Activated naive CD4-positive, alpha-beta T cell treated with anti-CD3 and anti-CD28 coated beads, Interleukin-2, amount 50 U/mL, for 24 hours (primary cell): ENCODE measurements around the gene TMEM184B.

Source experiments
- H3K27ac Mint-ChIP-seq: one replicate; pipeline ENCODE4 v1.8.0; 2021; ENCODE audit warnings: mild to moderate bottlenecking, mixed read lengths
- H3K27me3 Mint-ChIP-seq: one replicate; pipeline ENCODE4 v1.8.0; 2021; ENCODE audit warnings: mixed read lengths
- H3K36me3 Mint-ChIP-seq: one replicate; pipeline ENCODE4 v1.8.0; 2021; ENCODE audit warnings: mixed read lengths
- H3K4me1 Mint-ChIP-seq: one replicate; pipeline ENCODE4 v1.8.0; 2021; ENCODE audit warnings: mixed read lengths
- H3K4me3 Mint-ChIP-seq: one replicate; pipeline ENCODE4 v1.8.0; 2021; ENCODE audit warnings: mild to moderate bottlenecking, mixed read lengths
- H3K9me3 Mint-ChIP-seq: one replicate; pipeline ENCODE4 v1.8.0; 2021; ENCODE audit warnings: mixed read lengths

TMEM184B gene

GRCh38 chr22:38311323-38311620 is 38.5 kb upstream of the TMEM184B start:
- Mint-ChIP-seq H3K27me3 (no peaks in the 10 kb centered on the region), H3K4me3 (no peak overlapping the region), H3K27ac (peak overlapping the region; percentile 62), H3K9me3 (no peaks in the 10 kb centered on the region), H3K4me1 (peaks cover 60% of the 10 kb centered on the region), H3K36me3 (no peaks in the 10 kb centered on the region)

GRCh38 chr22:38310518-38311322 is 37.9 kb upstream of the TMEM184B start:
- peaks cover 65% of the 10 kb centered on the region for H3K4me1 Mint-ChIP-seq
- H3K36me3 Mint-ChIP-seq, result no peaks in the 10 kb centered on the region
- no peak overlapping the region for H3K4me3 Mint-ChIP-seq
- H3K27ac Mint-ChIP-seq, result peak overlapping the region; percentile 84
- no peaks in the 10 kb centered on the region for H3K9me3 Mint-ChIP-seq
- H3K27me3 Mint-ChIP-seq, result no peaks in the 10 kb centered on the region

GRCh38 chr22:38309614-38310517 is 37.1 kb upstream of the TMEM184B start:
- H3K36me3 Mint-ChIP-seq, result peaks cover 2% of the 10 kb centered on the region
- H3K27me3 Mint-ChIP-seq, result no peaks in the 10 kb centered on the region
- H3K9me3 Mint-ChIP-seq, result no peaks in the 10 kb centered on the region
- peaks cover 63% of the 10 kb centered on the region for H3K4me1 Mint-ChIP-seq
- no peak overlapping the region for H3K27ac Mint-ChIP-seq
- H3K4me3 Mint-ChIP-seq, result no peak overlapping the region

- H3K36me3 Mint-ChIP-seq, result peaks cover 2% of the 10 kb centered on the region
Observed at GRCh38 chr22:38308791-38309498, 36.1 kb upstream of the TMEM184B start.

GRCh38 chr22:38305471-38306448 is 33.0 kb upstream of the TMEM184B start:
- Mint-ChIP-seq H3K36me3 (peaks cover 4% of the 10 kb centered on the region), H3K27me3 (no peaks in the 10 kb centered on the region), H3K4me1 (peaks cover 37% of the 10 kb centered on the region), H3K4me3 (peak overlapping the region; percentile 64), H3K27ac (peak overlapping the region; percentile 74), H3K9me3 (no peaks in the 10 kb centered on the region)

More at GRCh38 chr22:38308791-38309498, 36.1 kb upstream of the TMEM184B start:
- Mint-ChIP-seq H3K27me3 (no peaks in the 10 kb centered on the region), H3K27ac (no peak overlapping the region), H3K4me1 (peaks cover 59% of the 10 kb centered on the region), H3K9me3 (no peaks in the 10 kb centered on the region), H3K4me3 (no peak overlapping the region)

- H3K4me3 Mint-ChIP-seq, result no peak overlapping the region
- no peaks in the 10 kb centered on the region for H3K27me3 Mint-ChIP-seq
- H3K9me3 Mint-ChIP-seq, result no peaks in the 10 kb centered on the region
- no peak overlapping the region for H3K27ac Mint-ChIP-seq
- peaks cover 4% of the 10 kb centered on the region for H3K36me3 Mint-ChIP-seq
- peaks cover 35% of the 10 kb centered on the region for H3K4me1 Mint-ChIP-seq
Observed at GRCh38 chr22:38304526-38304925, 31.7 kb upstream of the TMEM184B start.

GRCh38 chr22:38303974-38304373 is 31.2 kb upstream of the TMEM184B start:
- H3K27ac Mint-ChIP-seq, result no peak overlapping the region

GRCh38 chr22:38302906-38303305 is 30.1 kb upstream of the TMEM184B start:
- H3K27ac Mint-ChIP-seq, result no peak overlapping the region
- H3K36me3 Mint-ChIP-seq, result peaks cover 4% of the 10 kb centered on the region
- H3K4me1 Mint-ChIP-seq, result peaks cover 28% of the 10 kb centered on the region
- no peak overlapping the region for H3K4me3 Mint-ChIP-seq
- H3K9me3 Mint-ChIP-seq, result no peaks in the 10 kb centered on the region
- H3K27me3 Mint-ChIP-seq, result no peaks in the 10 kb centered on the region

More at GRCh38 chr22:38303974-38304373, 31.2 kb upstream of the TMEM184B start:
- H3K36me3 Mint-ChIP-seq, result peaks cover 4% of the 10 kb centered on the region
- no peaks in the 10 kb centered on the region for H3K9me3 Mint-ChIP-seq
- H3K27me3 Mint-ChIP-seq, result no peaks in the 10 kb centered on the region
- peaks cover 35% of the 10 kb centered on the region for H3K4me1 Mint-ChIP-seq
- no peak overlapping the region for H3K4me3 Mint-ChIP-seq

- Mint-ChIP-seq H3K27me3 (no peaks in the 10 kb centered on the region), H3K4me3 (no peak overlapping the region), H3K9me3 (no peaks in the 10 kb centered on the region), H3K4me1 (peaks cover 17% of the 10 kb centered on the region), H3K36me3 (peaks cover 4% of the 10 kb centered on the region), H3K27ac (no peak overlapping the region)
Observed at GRCh38 chr22:38300946-38301345, 28.1 kb upstream of the TMEM184B start.

GRCh38 chr22:38300197-38300945 is 27.6 kb upstream of the TMEM184B start:
- Mint-ChIP-seq H3K9me3 (no peaks in the 10 kb centered on the region), H3K27ac (no peak overlapping the region), H3K4me3 (no peak overlapping the region), H3K36me3 (peaks cover 3% of the 10 kb centered on the region), H3K27me3 (no peaks in the 10 kb centered on the region), H3K4me1 (peaks cover 11% of the 10 kb centered on the region)

GRCh38 chr22:38299770-38300102 is 26.9 kb upstream of the TMEM184B start:
- peaks cover 3% of the 10 kb centered on the region for H3K36me3 Mint-ChIP-seq
- H3K27me3 Mint-ChIP-seq, result no peaks in the 10 kb centered on the region
- no peak overlapping the region for H3K27ac Mint-ChIP-seq
- H3K9me3 Mint-ChIP-seq, result no peaks in the 10 kb centered on the region
- H3K4me3 Mint-ChIP-seq, result no peak overlapping the region
- peaks cover 9% of the 10 kb centered on the region for H3K4me1 Mint-ChIP-seq

GRCh38 chr22:38298312-38299005 is 25.6 kb upstream of the TMEM184B start:
- Mint-ChIP-seq H3K4me1 (no peaks in the 10 kb centered on the region), H3K27ac (no peak overlapping the region)

GRCh38 chr22:38296372-38296771 is 23.6 kb upstream of the TMEM184B start:
- H3K27me3 Mint-ChIP-seq, result no peaks in the 10 kb centered on the region
- H3K4me3 Mint-ChIP-seq, result no peak overlapping the region
- no peaks in the 10 kb centered on the region for H3K9me3 Mint-ChIP-seq
- H3K4me1 Mint-ChIP-seq, result no peaks in the 10 kb centered on the region
- no peak overlapping the region for H3K27ac Mint-ChIP-seq
- peaks cover 3% of the 10 kb centered on the region for H3K36me3 Mint-ChIP-seq

More at GRCh38 chr22:38298312-38299005, 25.6 kb upstream of the TMEM184B start:
- Mint-ChIP-seq H3K27me3 (no peaks in the 10 kb centered on the region), H3K9me3 (no peaks in the 10 kb centered on the region), H3K4me3 (no peak overlapping the region), H3K36me3 (peaks cover 3% of the 10 kb centered on the region)

- peaks cover 1% of the 10 kb centered on the region for H3K36me3 Mint-ChIP-seq
- H3K9me3 Mint-ChIP-seq, result no peaks in the 10 kb centered on the region
- H3K4me3 Mint-ChIP-seq, result no peak overlapping the region
- no peaks in the 10 kb centered on the region for H3K27me3 Mint-ChIP-seq
- no peak overlapping the region for H3K27ac Mint-ChIP-seq
- no peaks in the 10 kb centered on the region for H3K4me1 Mint-ChIP-seq
Observed at GRCh38 chr22:38295863-38296262, 23.1 kb upstream of the TMEM184B start.
